Femur (tissue), 1 donor: Measurements from ENCODE around the gene PAPSS2.
"Not testable (repeated sequence)": the region's sequence is repeated elsewhere in the genome, so short reads cannot be mapped to it uniquely, and the experiment has no call there.

Experiments used
- DNase-seq: peaks from one replicate; pipeline ENCODE4 v3.0.0-alpha.2; 2017

The PAPSS2 gene

GRCh38 chr10:87643920-87644319 is 15.8 kb upstream of the PAPSS2 start:
- DNase-seq, result no peak

GRCh38 chr10:87644500-87644899 is 15.2 kb upstream of the PAPSS2 start:
- DNase-seq, result not testable (repeated sequence)

- no peak for DNase-seq
Measured at GRCh38 chr10:87646192-87646909, 13.3 kb upstream of the PAPSS2 start.

GRCh38 chr10:87646935-87647334 is 12.7 kb upstream of the PAPSS2 start:
- no peak for DNase-seq

- no peak for DNase-seq
Measured at GRCh38 chr10:87650838-87651589, 8.7 kb upstream of the PAPSS2 start.

GRCh38 chr10:87651801-87652200 is 7.9 kb upstream of the PAPSS2 start:
- no peak for DNase-seq

GRCh38 chr10:87652261-87652660 is 7.4 kb upstream of the PAPSS2 start:
- no peak for DNase-seq

GRCh38 chr10:87654212-87654611 is 5.5 kb upstream of the PAPSS2 start:
- no peak for DNase-seq

- DNase-seq, result no peak
Measured at GRCh38 chr10:87656431-87657072, 3.1 kb upstream of the PAPSS2 start.

- DNase-seq, result no peak
Measured at GRCh38 chr10:87657371-87657770, 2.3 kb upstream of the PAPSS2 start.

GRCh38 chr10:87658321-87658795 is 1.3 kb upstream of the PAPSS2 start:
- DNase-seq, result no peak

- DNase-seq, result no peak
Measured at GRCh38 chr10:87658858-87659555, 671 bp upstream of the PAPSS2 start.

GRCh38 chr10:87660484-87661133 is 931 bp downstream of the PAPSS2 start:
- peak; percentile 42 for DNase-seq

- no peak for DNase-seq
Measured at GRCh38 chr10:87661861-87662785, 2.4 kb downstream of the PAPSS2 start.

GRCh38 chr10:87664276-87664701 is 4.6 kb downstream of the PAPSS2 start:
- no peak for DNase-seq

GRCh38 chr10:87667493-87667892 is 7.8 kb downstream of the PAPSS2 start:
- no peak for DNase-seq

GRCh38 chr10:87668324-87669074 is 8.8 kb downstream of the PAPSS2 start:
- no peak for DNase-seq

GRCh38 chr10:87669752-87670151 is 10.1 kb downstream of the PAPSS2 start:
- no peak for DNase-seq

- DNase-seq, result no peak
Measured at GRCh38 chr10:87670586-87670985, 10.9 kb downstream of the PAPSS2 start.

- DNase-seq, result no peak
Measured at GRCh38 chr10:87671139-87671815, 11.6 kb downstream of the PAPSS2 start.
